Ovary (tissue), 9 donors: ENCODE measurements around the gene TMC2. TPM values are rescaled to one million over a fixed set of nuclear protein-coding genes. Genes with fewer than 3 reads are reported as not detected.

Experiments used
- DNase-seq, 5 donors: peaks; one replicate each; pipeline ENCODE4 v3.0.0-alpha.2; 2019 to 2020
- H3K27ac ChIP-seq, 2 donors: fragments of 200-600 bp; one replicate each; pipeline versions ENCODE4 v1.5.1 to v1.8.0; 2019 to 2022
- H3K27me3 ChIP-seq: fragments of 200-600 bp; one replicate; pipeline ENCODE4 v1.8.0; 2022
- H3K36me3 ChIP-seq: fragments of 200-600 bp; sonication (generic); one replicate; pipeline ENCODE4 v1.5.1; 2019
- H3K4me1 ChIP-seq: one replicate; pipeline ENCODE4 v1.8.1; 2013; ENCODE audit warnings: mild to moderate bottlenecking, moderate library complexity; ENCODE audit not compliant: insufficient read depth
- H3K4me3 ChIP-seq: fragments of 200-600 bp; sonication (generic); one replicate; pipeline ENCODE4 v1.5.1; 2017
- H3K9me3 ChIP-seq, 2 donors: fragments of 200-600 bp in 1 of 2; sonication (generic) in 1 of 2; one replicate each; pipeline versions ENCODE4 v1.5.1 to v1.8.1; 2013 to 2019; ENCODE audit warnings: mild to moderate bottlenecking in 1 of 2, moderate library complexity in 1 of 2
- EP300 ChIP-seq: sonication (generic); formaldehyde crosslinking; IDR thresholded peaks from one replicate; pipeline ENCODE4 v1.6.1; 2017; ENCODE audit warnings: antibody characterized with exemption
- POLR2A ChIP-seq: fragments of 450-650 bp; IDR thresholded peaks from one replicate; pipeline ENCODE4 v1.6.1; 2017; ENCODE audit warnings: antibody characterized with exemption, mild to moderate bottlenecking, moderate library complexity
- WGBS, 3 donors: extraction: QIAGEN DNeasy Blood & Tissue Kit in 1 of 3; methylation state at CpG; one replicate each; pipeline versions ENCODE4 v1.1.5 to v1.1.7; 2013 to 2017; 5-methylcytosine and 5-hydroxymethylcytosine counted together
- intact Hi-C, 4 donors: fragments of 100-400 bp; cut with DNase I; formaldehyde crosslinking; loops; one replicate each; pipeline versions ENCODE4 v1.11.0 to v1.15.1; 2022 to 2023
- polyA plus RNA-seq, 2 donors: library from polyadenylated mRNA; stranded (reverse); fragments of 200-250 nt in 1 of 2; fragments of 350-450 nt in 1 of 2; fragmentation: Illumina TruSeq in 1 of 2; extraction: RNeasy Lipid Tissue Mini Kit (QIAGEN cat#74804) in 1 of 2; gene quantifications; one replicate each; pipeline ENCODE4 v1.2.3, GENCODE V29; 2013 to 2014
- total RNA-seq, 7 donors: library from RNA; depleted of rRNA in 2 of 7; stranded (reverse); fragments of >200 nt in 2 of 7; fragmentation: NEBNext Ultra II Directional in 3 of 7; extraction: Animal tissue kit (Norgen Biotek cat#: 25700) in 3 of 7; gene quantifications; one replicate each; pipeline versions ENCODE4 v1.1.0 to v1.2.4, GENCODE V29; 2016 to 2023
- TF ChIP-seq, protein P1 (sequence below), 3 donors: fragments of 450-650 bp in 2 of 3; fragments of 200-600 bp in 1 of 3; IDR thresholded peaks; one replicate each; pipeline versions ENCODE4 v1.5.1 to v1.8.0; 2016 to 2022; ENCODE audit warnings: antibody characterized with exemption in 3 of 3, mild to moderate bottlenecking in 1 of 3
- donor health status: DM: no; HTN: no; CAD: no; lungs with moderate emphysema.
- donor health status: DM: no; HTN: no; CAD: no.
- donor health status: Bipolar disorder and iron deficiency.
- donor health status: DM: yes; HTN: yes; CAD: no.
- donor health status: DM: no; HTN: no; CAD: no.
- donor health status: DM: yes; HTN: yes; CAD: no.

TMC2 gene
- total and polyA plus RNA-seq, 9 donors: 0.07 to 0.38 (median 0.07) TPM; not detected in 4

DNA sequence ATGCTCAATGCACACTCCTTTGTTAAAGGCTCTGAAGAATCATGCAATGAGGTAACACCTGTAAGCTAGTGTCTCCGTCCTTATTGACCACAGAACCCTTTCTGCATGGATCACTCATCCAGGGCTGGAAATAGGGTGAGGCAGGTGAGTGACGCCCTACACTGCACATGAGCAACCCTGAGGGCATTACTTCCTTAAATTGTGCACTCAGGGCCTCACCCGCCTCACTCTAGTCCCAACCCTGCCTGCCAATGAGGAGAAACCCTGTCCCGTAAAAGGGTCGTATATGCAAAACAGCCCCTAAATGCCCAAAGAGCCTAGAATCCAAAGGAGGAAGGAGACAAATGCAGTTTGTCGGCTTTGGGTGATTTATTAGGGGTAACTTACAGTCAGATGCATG, 82.4 kb downstream of the TMC2 start:
- Histone ChIP-seq H3K9me3 (no peaks in the 10 kb centered on the region), H3K4me1 (no peaks in the 10 kb centered on the region), H3K27me3 (no peaks in the 10 kb centered on the region), H3K36me3 (no peaks in the 10 kb centered on the region), H3K4me3 (no peak overlapping the region), H3K27ac (no peak overlapping the region)
- 65 to 80% (median 75%) methylated on average over 6 of the region's 6 CpGs for WGBS, 3 donors
- intact Hi-C loops: no loop called here
- TF ChIP-seq EP300 (no peak), POLR2A (no peak)
- TF ChIP-seq, protein P1, sequence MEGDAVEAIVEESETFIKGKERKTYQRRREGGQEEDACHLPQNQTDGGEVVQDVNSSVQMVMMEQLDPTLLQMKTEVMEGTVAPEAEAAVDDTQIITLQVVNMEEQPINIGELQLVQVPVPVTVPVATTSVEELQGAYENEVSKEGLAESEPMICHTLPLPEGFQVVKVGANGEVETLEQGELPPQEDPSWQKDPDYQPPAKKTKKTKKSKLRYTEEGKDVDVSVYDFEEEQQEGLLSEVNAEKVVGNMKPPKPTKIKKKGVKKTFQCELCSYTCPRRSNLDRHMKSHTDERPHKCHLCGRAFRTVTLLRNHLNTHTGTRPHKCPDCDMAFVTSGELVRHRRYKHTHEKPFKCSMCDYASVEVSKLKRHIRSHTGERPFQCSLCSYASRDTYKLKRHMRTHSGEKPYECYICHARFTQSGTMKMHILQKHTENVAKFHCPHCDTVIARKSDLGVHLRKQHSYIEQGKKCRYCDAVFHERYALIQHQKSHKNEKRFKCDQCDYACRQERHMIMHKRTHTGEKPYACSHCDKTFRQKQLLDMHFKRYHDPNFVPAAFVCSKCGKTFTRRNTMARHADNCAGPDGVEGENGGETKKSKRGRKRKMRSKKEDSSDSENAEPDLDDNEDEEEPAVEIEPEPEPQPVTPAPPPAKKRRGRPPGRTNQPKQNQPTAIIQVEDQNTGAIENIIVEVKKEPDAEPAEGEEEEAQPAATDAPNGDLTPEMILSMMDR (IDR thresholded peaks at IDR 0.05): no peak
- DNase-seq: no peak

DNA sequence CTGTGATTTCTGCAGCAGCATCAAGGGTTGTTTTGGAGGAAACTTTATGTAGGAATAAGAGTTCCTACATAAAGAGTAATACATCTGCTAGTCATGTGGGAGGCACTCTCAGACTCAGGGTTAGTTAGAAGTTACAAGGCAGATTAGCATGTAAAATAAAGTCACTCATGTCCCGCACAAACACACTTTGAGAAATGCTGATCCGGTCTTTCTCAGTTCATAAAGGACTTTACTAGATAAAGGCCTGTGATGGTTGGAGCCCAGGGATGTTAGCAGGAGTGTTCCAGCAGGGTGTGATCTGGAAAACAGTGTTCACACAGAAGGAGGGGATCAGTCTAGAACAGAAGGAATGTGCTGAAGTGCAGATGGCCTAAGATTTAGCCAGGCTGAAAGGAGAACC, 83.0 kb downstream of the TMC2 start:
- no peak for DNase-seq
- intact Hi-C loops: no loop called here
- H3K27ac ChIP-seq: no peak overlapping the region
- no peaks in the 10 kb centered on the region for H3K9me3 ChIP-seq
- no peaks in the 10 kb centered on the region for H3K27me3 ChIP-seq
- no peaks in the 10 kb centered on the region for H3K4me1 ChIP-seq
- no peak overlapping the region for H3K4me3 ChIP-seq
- WGBS, 3 donors: 38 to 71% (median 63%) methylated on average over 2 of the region's 2 CpGs
- no peaks in the 10 kb centered on the region for H3K36me3 ChIP-seq
- TF ChIP-seq EP300: no peak
- TF ChIP-seq, protein P1 (IDR thresholded peaks at IDR 0.05): no peak
- TF ChIP-seq POLR2A: no peak

GRCh38 chr20:2619961-2620595, 83.7 kb downstream of the TMC2 start:
- TF ChIP-seq POLR2A (no peak), EP300 (no peak)
- TF ChIP-seq, protein P1 (IDR thresholded peaks at IDR 0.05): no peak
- intact Hi-C loops: no loop called here
- DNase-seq: no peak
- Histone ChIP-seq H3K9me3 (no peaks in the 10 kb centered on the region), H3K36me3 (no peaks in the 10 kb centered on the region), H3K4me3 (no peak overlapping the region), H3K27ac (no peak overlapping the region), H3K27me3 (no peaks in the 10 kb centered on the region), H3K4me1 (no peaks in the 10 kb centered on the region)
- 84 to 89% (median 88%) methylated on average over 3 of the region's 3 CpGs for WGBS, 3 donors

DNA sequence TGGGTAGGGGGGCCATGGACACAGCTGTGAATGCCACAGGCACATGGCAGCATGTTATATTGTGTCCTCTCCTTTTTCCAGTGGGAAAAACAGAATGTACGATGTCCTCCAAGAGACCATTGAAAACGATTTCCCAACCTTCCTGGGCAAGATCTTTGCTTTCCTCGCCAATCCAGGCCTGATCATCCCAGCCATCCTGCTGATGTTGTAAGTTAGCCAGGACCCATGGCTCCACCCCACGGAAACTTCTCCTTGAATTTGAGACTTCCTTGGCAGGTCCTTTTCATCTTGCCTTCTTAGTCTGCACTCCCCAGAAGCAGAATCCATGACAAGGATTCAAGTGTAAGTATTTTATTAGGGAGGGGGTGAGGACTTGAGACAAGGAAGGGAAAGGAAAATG, 87.8 kb downstream of the TMC2 start:
- peak in 1 of 5 donors; percentile 62 for DNase-seq
- Histone ChIP-seq H3K36me3 (no peaks in the 10 kb centered on the region), H3K9me3 (no peaks in the 10 kb centered on the region), H3K27me3 (no peaks in the 10 kb centered on the region), H3K27ac (no peak overlapping the region), H3K4me3 (no peak overlapping the region), H3K4me1 (no peaks in the 10 kb centered on the region)
- TF ChIP-seq POLR2A: no peak
- TF ChIP-seq EP300: no peak
- TF ChIP-seq, protein P1 (IDR thresholded peaks at IDR 0.05): no peak
- intact Hi-C loops: no loop called here
- 42 to 61% (median 55%) methylated on average over 4 of the region's 4 CpGs for WGBS, 3 donors
